ENCODE data around the gene IRF3. TPM values are rescaled to one million over a fixed set of nuclear protein-coding genes. Genes with fewer than 3 reads are reported as not detected.

Gene IRF3
- total and polyA plus RNA-seq, 2 of the 4 experiments (the other 2 are of a cell fraction): 39.6 to 65.2 TPM

DNA sequence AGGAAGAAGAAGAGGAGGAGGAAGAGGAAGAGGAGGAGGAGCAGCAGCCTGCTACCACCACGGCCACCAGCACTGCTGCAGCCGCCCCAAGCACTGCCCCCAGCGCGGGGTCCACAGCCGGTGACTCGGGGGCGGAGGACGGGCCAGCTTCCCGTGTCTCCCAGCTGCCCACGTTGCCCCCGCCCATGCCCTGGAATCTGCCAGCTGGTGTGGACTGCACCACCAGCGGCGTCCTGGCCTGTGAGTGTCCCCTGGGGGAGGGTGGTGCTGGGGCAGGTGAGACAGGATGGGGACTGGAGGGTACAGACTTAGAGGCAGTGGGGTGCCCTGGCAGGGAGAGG lies 12.2 kb downstream of the IRF3 start:
- intact Hi-C loops (cut with micrococcal nuclease): no loop called here
- no peak overlapping the region for H2BK15ac ChIP-seq (ENCODE audit: low read depth, low read length)
- no peak overlapping the region for H3K23ac ChIP-seq (ENCODE audit: low read depth, low read length)
- no peak overlapping the region for H2BK120ac ChIP-seq (ENCODE audit: low read depth, low read length)
- dilution Hi-C loops (cut with HindIII; ENCODE audit: low sequenced_read_pairs, unreplicated experiment): no loop called here
- H3K14ac ChIP-seq (replicated peaks; ENCODE audit: low read depth, low read length): no peak overlapping the region
- H3K56ac ChIP-seq (ENCODE audit: extremely low read depth, insufficient read depth, low read length): no peak overlapping the region
- H3K4me3 ChIP-seq (ENCODE audit: insufficient read depth, low read depth, low read length): no peak overlapping the region
- no peaks in the 10 kb centered on the region for H3K9me1 ChIP-seq (ENCODE audit: insufficient read depth, low read length)
- no peak overlapping the region for H3K27ac ChIP-seq (ENCODE audit: insufficient read depth, low read length)
- no peak for TF ChIP-seq RFX5 (IDR thresholded peaks at IDR 0.05; ENCODE audit: low read depth, low read length)
- TF ChIP-seq MXI1 (IDR thresholded peaks at IDR 0.05; ENCODE audit: borderline replicate concordance, low read depth, low read length): no peak
- TF ChIP-seq BHLHE40 (IDR thresholded peaks at IDR 0.05; ENCODE audit: low read depth, low read length): no peak
- no peak for TF ChIP-seq FOS (IDR thresholded peaks at IDR 0.05; ENCODE audit: low read depth, low read length)
- no peak for TF ChIP-seq CEBPB (IDR thresholded peaks at IDR 0.05; ENCODE audit: low read depth, low read length)
- TF ChIP-seq, protein P1, sequence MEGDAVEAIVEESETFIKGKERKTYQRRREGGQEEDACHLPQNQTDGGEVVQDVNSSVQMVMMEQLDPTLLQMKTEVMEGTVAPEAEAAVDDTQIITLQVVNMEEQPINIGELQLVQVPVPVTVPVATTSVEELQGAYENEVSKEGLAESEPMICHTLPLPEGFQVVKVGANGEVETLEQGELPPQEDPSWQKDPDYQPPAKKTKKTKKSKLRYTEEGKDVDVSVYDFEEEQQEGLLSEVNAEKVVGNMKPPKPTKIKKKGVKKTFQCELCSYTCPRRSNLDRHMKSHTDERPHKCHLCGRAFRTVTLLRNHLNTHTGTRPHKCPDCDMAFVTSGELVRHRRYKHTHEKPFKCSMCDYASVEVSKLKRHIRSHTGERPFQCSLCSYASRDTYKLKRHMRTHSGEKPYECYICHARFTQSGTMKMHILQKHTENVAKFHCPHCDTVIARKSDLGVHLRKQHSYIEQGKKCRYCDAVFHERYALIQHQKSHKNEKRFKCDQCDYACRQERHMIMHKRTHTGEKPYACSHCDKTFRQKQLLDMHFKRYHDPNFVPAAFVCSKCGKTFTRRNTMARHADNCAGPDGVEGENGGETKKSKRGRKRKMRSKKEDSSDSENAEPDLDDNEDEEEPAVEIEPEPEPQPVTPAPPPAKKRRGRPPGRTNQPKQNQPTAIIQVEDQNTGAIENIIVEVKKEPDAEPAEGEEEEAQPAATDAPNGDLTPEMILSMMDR (conservative IDR thresholded peaks at IDR 0.05; ENCODE audit: low read depth, low read length): no peak
- TF ChIP-seq POLR2A (IDR thresholded peaks at IDR 0.05; ENCODE audit: low read depth, low read length): no peak
- TF ChIP-seq RCOR1 (IDR thresholded peaks at IDR 0.05; ENCODE audit: insufficient replicate concordance, low read length): no peak
- ChIA-PET CTCF (no interaction called here), POLR2A (ENCODE audit: unreplicated experiment) (no interaction called here)
- BruUV-seq (replicated peaks): no TSS peak
- no peak overlapping the region for H2AK9ac ChIP-seq (replicated peaks; ENCODE audit: low read depth, low read length, poor library complexity)
- H3K36me3 ChIP-seq (ENCODE audit: control insufficient read depth, insufficient read depth, low read length): peaks cover 74% of the 10 kb centered on the region
- H3K27me3 ChIP-seq (ENCODE audit: control insufficient read depth, insufficient read depth, low read length): no peaks in the 10 kb centered on the region
- no peak overlapping the region for H2AK5ac ChIP-seq (ENCODE audit: low read depth, low read length)
- H3K4me1 ChIP-seq (ENCODE audit: control insufficient read depth, insufficient read depth, low read length): no peaks in the 10 kb centered on the region
- H3K9me3 ChIP-seq (ENCODE audit: control insufficient read depth, insufficient read depth, low read length): no peaks in the 10 kb centered on the region
- no peak for DNase-seq
- no peak overlapping the region for H3K9ac ChIP-seq (ENCODE audit: low read depth, low read length)
- in situ Hi-C loops (cut with MboI; ENCODE audit: low sequenced_read_pairs): no loop called here
- peaks cover 18 to 47% of the 10 kb centered on the region in 2 experiments for H3K79me1 ChIP-seq (ENCODE audit: low read depth in 1 of 2, low read length in 2 of 2)
- H4K20me1 ChIP-seq (ENCODE audit: insufficient read depth, low read length): peaks cover 31% of the 10 kb centered on the region
- no peak overlapping the region for H2BK20ac ChIP-seq (ENCODE audit: low read depth, low read length)
- H4K91ac ChIP-seq (ENCODE audit: insufficient read depth, low read depth, low read length): no peak overlapping the region
- H3K4ac ChIP-seq (ENCODE audit: low read depth, low read length): no peak overlapping the region
- no peak overlapping the region for H2AFZ ChIP-seq (replicated peaks; ENCODE audit: low read length, poor library complexity)
- H3K4me2 ChIP-seq (ENCODE audit: low read depth, low read length): no peak overlapping the region
- H3K18ac ChIP-seq (ENCODE audit: low read depth, low read length): no peak overlapping the region
- no peak for ATAC-seq (ENCODE audit: low read depth)
- H4K5ac ChIP-seq (ENCODE audit: low read depth, low read length): no peak overlapping the region
- no peak overlapping the region for H4K8ac ChIP-seq (ENCODE audit: low read depth in 2 of 2, low read length in 2 of 2)
- 98% methylated on average over 6 of the region's 13 CpGs; no CpG with 5 or more reads in 1 of the 2 experiments for WGBS, 2 experiments (ENCODE audit: extremely low coverage in 2 of 2, insufficient read length in 1 of 2)
- no peak overlapping the region for H2BK5ac ChIP-seq (ENCODE audit: low read depth, low read length, poor library complexity, severe bottlenecking)

Measured in IMR-90 (cell line).